Measurements from ENCODE around the gene PLEKHB2.
"Not testable (repeated sequence)": the region's sequence is repeated elsewhere in the genome, so short reads cannot be mapped to it uniquely, and the experiment has no call there.

The PLEKHB2 gene

DNA sequence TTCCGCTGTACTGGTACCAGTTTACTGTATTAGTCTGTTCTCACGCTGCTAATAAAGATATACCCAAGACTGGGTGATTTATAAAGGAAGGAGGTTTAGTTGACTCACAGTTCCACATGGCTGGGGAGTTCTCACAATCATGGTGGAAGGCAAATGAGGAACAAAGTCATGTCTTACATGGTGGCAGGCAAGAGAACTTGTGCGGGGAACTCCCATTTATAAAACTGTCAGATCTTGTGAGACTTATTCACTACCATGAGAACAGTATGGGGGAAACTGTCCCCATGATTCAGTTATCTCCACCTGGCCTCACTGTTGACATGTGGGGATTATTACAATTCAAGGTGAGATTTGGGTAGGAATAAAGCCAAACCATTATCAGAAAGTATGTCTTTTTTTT is 9.8 kb downstream of the PLEKHB2 start:
- H3K36me3 ChIP-seq (replicated peaks in 1 of 2; ENCODE audit: control insufficient read depth in 2 of 2, insufficient read depth in 2 of 2, low read length in 2 of 2); H2AK5ac ChIP-seq (ENCODE audit: low read depth, low read length); H4K91ac ChIP-seq (ENCODE audit: low read depth, low read length, poor library complexity); H4K8ac ChIP-seq (ENCODE audit: low read depth, low read length); H3K4me3 ChIP-seq (ENCODE audit: low read length in 2 of 2); H3K79me1 ChIP-seq (ENCODE audit: low read depth, low read length); H3K18ac ChIP-seq (ENCODE audit: low read length); H3K4ac ChIP-seq (ENCODE audit: low read length); H2BK120ac ChIP-seq (ENCODE audit: low read depth, low read length); H3K4me1 ChIP-seq (ENCODE audit: control insufficient read depth in 2 of 2, insufficient read depth in 1 of 2, low read depth in 1 of 2, low read length in 2 of 2); H3K4me2 ChIP-seq (ENCODE audit: insufficient read depth, low read length, poor library complexity, severe bottlenecking); H3K27me3 ChIP-seq (ENCODE audit: control insufficient read depth in 3 of 3, insufficient read depth in 3 of 3, low read depth in 1 of 3, low read length in 3 of 3); H3K14ac ChIP-seq (ENCODE audit: low read length); H2BK15ac ChIP-seq (ENCODE audit: low read length); H3K9ac ChIP-seq (ENCODE audit: low read depth, low read length, poor library complexity); H3K27ac ChIP-seq (replicated peaks; ENCODE audit: low read length); H3K23ac ChIP-seq (ENCODE audit: low read depth, low read length, poor library complexity); H2AFZ ChIP-seq (ENCODE audit: low read length); H2BK12ac ChIP-seq (ENCODE audit: low read length); H3K9me3 ChIP-seq (replicated peaks in 1 of 2; ENCODE audit: control insufficient read depth in 2 of 2, insufficient read depth in 1 of 2, low read depth in 1 of 2, low read length in 2 of 2); H2BK5ac ChIP-seq (ENCODE audit: low read length); DNase-seq (ENCODE audit: low spot score): not testable (repeated sequence)
- no CpG with 5 or more reads among the region's 3 CpGs for WGBS, 2 donors (ENCODE audit: extremely low coverage in 2 of 2, insufficient read length in 2 of 2, insufficient replicate concordance in 1 of 2)

DNA sequence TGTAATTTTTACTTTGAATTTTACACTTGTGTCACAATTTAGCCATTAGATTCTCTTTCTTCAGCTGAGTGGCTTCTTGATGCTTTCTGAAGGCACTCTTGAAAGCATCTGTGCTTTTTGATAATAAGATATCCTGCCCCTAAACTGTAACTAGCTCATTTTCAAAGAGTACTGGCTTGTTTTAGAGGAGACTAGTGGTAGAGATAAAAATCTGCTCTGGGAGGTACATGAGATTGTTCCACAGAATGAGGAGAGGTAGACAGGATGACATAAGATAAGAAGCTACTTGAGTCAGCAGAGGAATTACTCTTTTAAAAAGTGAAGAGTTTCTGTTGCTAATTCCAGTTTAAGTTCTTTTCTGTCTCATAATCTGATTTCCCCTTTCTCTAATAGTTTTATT is 10.6 kb downstream of the PLEKHB2 start:
- Histone ChIP-seq H3K4me3 (ENCODE audit: low read length in 2 of 2) (no peak overlapping the region), H3K9me3 (replicated peaks in 1 of 2; ENCODE audit: control insufficient read depth in 2 of 2, insufficient read depth in 1 of 2, low read depth in 1 of 2, low read length in 2 of 2) (no peaks in the 10 kb centered on the region), H3K14ac (ENCODE audit: low read length) (no peak overlapping the region), H2AK5ac (ENCODE audit: low read depth, low read length) (no peak overlapping the region), H3K27ac (replicated peaks; ENCODE audit: low read length) (no peak overlapping the region), H3K4me2 (ENCODE audit: insufficient read depth, low read length, poor library complexity, severe bottlenecking) (no peak overlapping the region), H2AFZ (ENCODE audit: low read length) (no peak overlapping the region), H3K23ac (ENCODE audit: low read depth, low read length, poor library complexity) (no peak overlapping the region), H3K36me3 (replicated peaks in 1 of 2; ENCODE audit: control insufficient read depth in 2 of 2, insufficient read depth in 2 of 2, low read length in 2 of 2) (peaks cover 0 to 6% of the 10 kb centered on the region in 2 donors), H3K9ac (ENCODE audit: low read depth, low read length, poor library complexity) (no peak overlapping the region), H3K4me1 (ENCODE audit: control insufficient read depth in 2 of 2, insufficient read depth in 1 of 2, low read depth in 1 of 2, low read length in 2 of 2) (no peaks in the 10 kb centered on the region), H3K4ac (ENCODE audit: low read length) (no peak overlapping the region), H2BK12ac (ENCODE audit: low read length) (no peak overlapping the region), H3K27me3 (ENCODE audit: control insufficient read depth in 3 of 3, insufficient read depth in 3 of 3, low read depth in 1 of 3, low read length in 3 of 3) (no peaks in the 10 kb centered on the region), H4K91ac (ENCODE audit: low read depth, low read length, poor library complexity) (no peak overlapping the region), H2BK120ac (ENCODE audit: low read depth, low read length) (no peak overlapping the region), H3K18ac (ENCODE audit: low read length) (no peak overlapping the region), H2BK15ac (ENCODE audit: low read length) (no peak overlapping the region), H4K8ac (ENCODE audit: low read depth, low read length) (no peak overlapping the region), H2BK5ac (ENCODE audit: low read length) (no peak overlapping the region), H3K79me1 (ENCODE audit: low read depth, low read length) (peaks cover 3% of the 10 kb centered on the region)
- no peak for DNase-seq (ENCODE audit: low spot score)

DNA sequence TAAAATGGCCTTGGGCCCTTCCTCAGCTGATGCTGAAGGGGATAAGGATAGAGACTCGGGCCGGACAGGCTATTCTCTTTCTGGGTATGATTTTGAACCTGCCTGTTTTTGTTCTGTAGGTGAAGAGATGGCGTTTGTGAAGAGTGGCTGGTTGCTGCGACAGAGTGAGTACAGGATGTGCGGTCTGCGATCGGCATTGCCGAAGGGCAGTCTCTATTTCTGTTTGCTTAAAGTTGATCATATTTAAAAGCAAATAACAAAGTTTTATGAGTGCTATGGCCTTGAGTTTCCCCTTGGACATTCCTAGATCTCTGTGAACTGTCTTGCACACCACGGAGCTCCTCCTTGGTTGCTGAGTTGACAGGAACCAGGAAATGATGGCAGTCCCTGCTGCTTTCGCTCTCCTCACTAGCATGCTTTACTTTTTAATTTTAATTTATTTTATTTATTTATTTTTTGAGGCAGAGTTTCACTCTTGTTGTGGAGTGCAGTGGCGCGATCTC is 15.7 kb downstream of the PLEKHB2 start:
- Histone ChIP-seq H2BK120ac (ENCODE audit: low read depth, low read length) (no peak overlapping the region), H3K79me1 (ENCODE audit: low read depth, low read length) (peaks cover 7% of the 10 kb centered on the region), H3K14ac (ENCODE audit: low read length) (no peak overlapping the region), H4K8ac (ENCODE audit: low read depth, low read length) (no peak overlapping the region), H3K9me3 (replicated peaks in 1 of 2; ENCODE audit: control insufficient read depth in 2 of 2, insufficient read depth in 1 of 2, low read depth in 1 of 2, low read length in 2 of 2) (peaks cover 0 to 1% of the 10 kb centered on the region in 2 donors), H4K91ac (ENCODE audit: low read depth, low read length, poor library complexity) (no peak overlapping the region), H3K9ac (ENCODE audit: low read depth, low read length, poor library complexity) (no peak overlapping the region), H3K27ac (replicated peaks; ENCODE audit: low read length) (no peak overlapping the region), H3K4ac (ENCODE audit: low read length) (no peak overlapping the region), H3K4me1 (ENCODE audit: control insufficient read depth in 2 of 2, insufficient read depth in 1 of 2, low read depth in 1 of 2, low read length in 2 of 2) (peaks cover 0 to 2% of the 10 kb centered on the region in 2 donors), H2BK5ac (ENCODE audit: low read length) (no peak overlapping the region), H2AFZ (ENCODE audit: low read length) (no peak overlapping the region), H2AK5ac (ENCODE audit: low read depth, low read length) (no peak overlapping the region), H2BK15ac (ENCODE audit: low read length) (no peak overlapping the region), H3K18ac (ENCODE audit: low read length) (no peak overlapping the region), H3K36me3 (replicated peaks in 1 of 2; ENCODE audit: control insufficient read depth in 2 of 2, insufficient read depth in 2 of 2, low read length in 2 of 2) (peaks cover 7 to 28% of the 10 kb centered on the region in 2 donors), H2BK12ac (ENCODE audit: low read length) (no peak overlapping the region), H3K4me2 (ENCODE audit: insufficient read depth, low read length, poor library complexity, severe bottlenecking) (no peak overlapping the region), H3K23ac (ENCODE audit: low read depth, low read length, poor library complexity) (no peak overlapping the region), H3K27me3 (ENCODE audit: control insufficient read depth in 3 of 3, insufficient read depth in 3 of 3, low read depth in 1 of 3, low read length in 3 of 3) (no peaks in the 10 kb centered on the region), H3K4me3 (ENCODE audit: low read length in 2 of 2) (no peak overlapping the region)
- no peak for DNase-seq (ENCODE audit: low spot score)
- WGBS, 2 donors (ENCODE audit: extremely low coverage in 2 of 2, insufficient read length in 2 of 2, insufficient replicate concordance in 1 of 2) = no CpG with 5 or more reads among the region's 12 CpGs

DNA sequence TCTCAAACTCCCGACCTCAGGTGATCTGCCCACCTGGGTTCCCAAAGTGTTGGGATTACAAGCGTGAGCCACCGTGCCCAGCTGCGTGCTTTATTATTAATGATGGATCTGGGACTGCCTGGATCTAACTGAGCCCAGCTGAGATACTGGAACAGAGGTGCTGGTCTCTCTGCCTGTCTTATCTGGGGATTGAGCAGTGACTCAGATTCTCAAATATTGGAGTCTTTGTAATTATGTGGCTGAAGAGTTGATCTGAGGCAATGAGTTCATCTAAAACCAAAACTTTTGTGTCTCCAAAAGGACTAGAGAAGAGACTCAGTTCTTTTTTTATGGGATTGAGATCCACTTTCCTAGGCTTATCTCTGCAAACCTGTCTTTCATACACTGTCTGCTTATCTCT is 16.3 kb downstream of the PLEKHB2 start:
- Histone ChIP-seq H3K23ac (ENCODE audit: low read depth, low read length, poor library complexity) (no peak overlapping the region), H3K36me3 (replicated peaks in 1 of 2; ENCODE audit: control insufficient read depth in 2 of 2, insufficient read depth in 2 of 2, low read length in 2 of 2) (peaks cover 7 to 33% of the 10 kb centered on the region in 2 donors), H3K4me1 (ENCODE audit: control insufficient read depth in 2 of 2, insufficient read depth in 1 of 2, low read depth in 1 of 2, low read length in 2 of 2) (peaks cover 0 to 2% of the 10 kb centered on the region in 2 donors), H3K14ac (ENCODE audit: low read length) (no peak overlapping the region), H3K79me1 (ENCODE audit: low read depth, low read length) (peaks cover 7% of the 10 kb centered on the region), H3K27ac (replicated peaks; ENCODE audit: low read length) (no peak overlapping the region), H2AFZ (ENCODE audit: low read length) (no peak overlapping the region), H3K4me2 (ENCODE audit: insufficient read depth, low read length, poor library complexity, severe bottlenecking) (no peak overlapping the region), H3K4ac (ENCODE audit: low read length) (no peak overlapping the region), H2BK5ac (ENCODE audit: low read length) (no peak overlapping the region), H2BK12ac (ENCODE audit: low read length) (no peak overlapping the region), H3K18ac (ENCODE audit: low read length) (no peak overlapping the region), H2BK120ac (ENCODE audit: low read depth, low read length) (no peak overlapping the region), H3K4me3 (ENCODE audit: low read length in 2 of 2) (no peak overlapping the region), H2BK15ac (ENCODE audit: low read length) (no peak overlapping the region), H4K91ac (ENCODE audit: low read depth, low read length, poor library complexity) (no peak overlapping the region), H3K9me3 (replicated peaks in 1 of 2; ENCODE audit: control insufficient read depth in 2 of 2, insufficient read depth in 1 of 2, low read depth in 1 of 2, low read length in 2 of 2) (peaks cover 0 to 1% of the 10 kb centered on the region in 2 donors), H3K27me3 (ENCODE audit: control insufficient read depth in 3 of 3, insufficient read depth in 3 of 3, low read depth in 1 of 3, low read length in 3 of 3) (no peaks in the 10 kb centered on the region), H4K8ac (ENCODE audit: low read depth, low read length) (no peak overlapping the region), H2AK5ac (ENCODE audit: low read depth, low read length) (no peak overlapping the region), H3K9ac (ENCODE audit: low read depth, low read length, poor library complexity) (no peak overlapping the region)
- WGBS, 2 donors (ENCODE audit: extremely low coverage in 2 of 2, insufficient read length in 2 of 2, insufficient replicate concordance in 1 of 2) = no CpG with 5 or more reads among the region's 4 CpGs
- DNase-seq (ENCODE audit: low spot score) = no peak
